HG02870 (cell line): ENCODE measurements around the gene SLC35E3.

Experiments used
- ATAC-seq: cut with Tn5 transposase; IDR thresholded peaks from one replicate; pipeline ENCODE4 v1.9.1; 2021; ENCODE audit warnings: mild to moderate bottlenecking, moderate library complexity; ENCODE audit not compliant: unreplicated experiment

SLC35E3 gene

GRCh38 chr12:68745904-68746571 is at the start of gene SLC35E3:
TSS of gene SLC35E3 (plus strand) at chr12:68746176. CDS start at chr12:68746378, 202 bp downstream.
- ATAC-seq: peak; percentile 96

GRCh38 chr12:68699486-68699885 is 46.5 kb upstream of the SLC35E3 start:
- ATAC-seq: no peak

- no peak for ATAC-seq
These were observed 18.2 kb upstream of the SLC35E3 start for GRCh38 chr12:68727776-68728175.

GRCh38 chr12:68733661-68734071 is 12.3 kb upstream of the SLC35E3 start:
- ATAC-seq: no peak

GRCh38 chr12:68739891-68740290 is 6.1 kb upstream of the SLC35E3 start:
- no peak for ATAC-seq

GRCh38 chr12:68743356-68743755 is 2.6 kb upstream of the SLC35E3 start:
- ATAC-seq: no peak

- ATAC-seq: no peak
These were observed 536 bp upstream of the SLC35E3 start for GRCh38 chr12:68745376-68745903.

- ATAC-seq: peak; percentile 35
These were observed 700 bp downstream of the SLC35E3 start for GRCh38 chr12:68746572-68747180.

GRCh38 chr12:68749443-68749842 is 3.5 kb downstream of the SLC35E3 start:
- no peak for ATAC-seq

GRCh38 chr12:68749861-68750260 is 3.9 kb downstream of the SLC35E3 start:
- ATAC-seq: no peak

- ATAC-seq: no peak
These were observed 4.5 kb downstream of the SLC35E3 start for GRCh38 chr12:68750506-68750905.

GRCh38 chr12:68755536-68756243 is 9.7 kb downstream of the SLC35E3 start:
- ATAC-seq: no peak

- no peak for ATAC-seq
These were observed 13.9 kb downstream of the SLC35E3 start for GRCh38 chr12:68759852-68760251.

- ATAC-seq: no peak
These were observed 14.9 kb downstream of the SLC35E3 start for GRCh38 chr12:68760806-68761441.

- ATAC-seq: no peak
These were observed 15.5 kb downstream of the SLC35E3 start for GRCh38 chr12:68761442-68761812.

GRCh38 chr12:68761901-68762630 is 16.1 kb downstream of the SLC35E3 start:
- no peak for ATAC-seq

GRCh38 chr12:68762691-68763090 is 16.7 kb downstream of the SLC35E3 start:
- no peak for ATAC-seq

- ATAC-seq: no peak
These were observed 19.7 kb downstream of the SLC35E3 start for GRCh38 chr12:68765696-68766095.

- ATAC-seq: no peak
These were observed 20.7 kb downstream of the SLC35E3 start for GRCh38 chr12:68766646-68767045.

- no peak for ATAC-seq
These were observed 21.2 kb downstream of the SLC35E3 start for GRCh38 chr12:68767191-68767590.
